ENCODE results near the gene OASL.

The OASL gene

GRCh38 chr12:120970310-120970709 lies 68.7 kb downstream of the OASL start:
- no peak overlapping the region for H3K27ac ChIP-seq (ENCODE audit: insufficient read depth, low read length, poor library complexity, severe bottlenecking)
- H3K4me1 ChIP-seq (ENCODE audit: control insufficient read depth, insufficient read depth, low read length, poor library complexity, severe bottlenecking): no peaks in the 10 kb centered on the region
- H3K27me3 ChIP-seq (replicated peaks; ENCODE audit: control insufficient read depth, insufficient read depth, low read length, poor library complexity, severe bottlenecking): no peaks in the 10 kb centered on the region
- no peaks in the 10 kb centered on the region for H3K36me3 ChIP-seq (ENCODE audit: control insufficient read depth, insufficient read depth, low read length)
- H3K4me3 ChIP-seq (ENCODE audit: insufficient read depth, low read depth, low read length, poor library complexity, severe bottlenecking): no peak overlapping the region
- no peaks in the 10 kb centered on the region for H3K9me3 ChIP-seq (ENCODE audit: control insufficient read depth, low read length)
- DNase-seq: no peak
